Neural cell (in vitro differentiated cells): ENCODE data around the gene CHRDL2.

Experiments
- CTCF ChIP-seq: fragments of 450-650 bp; IDR thresholded peaks from 2 replicates; pipeline ENCODE4 v1.5.1; 2014; ENCODE audit warnings: antibody characterized with exemption, mild to moderate bottlenecking, moderate library complexity; ENCODE audit not compliant: poor library complexity, severe bottlenecking
- EZH2 ChIP-seq: fragments of 200-600, 300-800 bp; shearing (Covaris generic), sonication (generic); IDR thresholded peaks from 2 replicates; pipeline ENCODE4 v1.6.1; 2014; ENCODE audit warnings: antibody characterized with exemption, low read length, borderline replicate concordance, mild to moderate bottlenecking; ENCODE audit not compliant: insufficient read depth, poor library complexity, severe bottlenecking
- MXI1 ChIP-seq: fragments of 450-650 bp; conservative IDR thresholded peaks from 2 replicates; pipeline ENCODE4 v1.6.1; 2014; ENCODE audit warnings: antibody characterized with exemption, mild to moderate bottlenecking; ENCODE audit not compliant: poor library complexity, severe bottlenecking
- POLR2AphosphoS5 ChIP-seq: IDR thresholded peaks from 2 replicates; pipeline ENCODE4 v1.6.1; 2012
- TAF1 ChIP-seq: IDR thresholded peaks from 2 replicates; pipeline ENCODE4 v1.6.1; 2012; ENCODE audit warnings: low read depth

- TF ChIP-seq CTCF: no peak
- TF ChIP-seq TAF1: no peak
- no peak for TF ChIP-seq EZH2
- no peak for TF ChIP-seq MXI1
- no peak for TF ChIP-seq POLR2AphosphoS5
Observed at GRCh38 chr11:74703211-74703610, 28.0 kb downstream of the CHRDL2 start.
